ENCODE data around the gene SF3B1. TPM values are rescaled to one million over a fixed set of nuclear protein-coding genes. Genes with fewer than 3 reads are reported as not detected.
"Not testable (repeated sequence)": the region's sequence is repeated elsewhere in the genome, so short reads cannot be mapped to it uniquely, and the experiment has no call there.

SF3B1 gene, protein sequence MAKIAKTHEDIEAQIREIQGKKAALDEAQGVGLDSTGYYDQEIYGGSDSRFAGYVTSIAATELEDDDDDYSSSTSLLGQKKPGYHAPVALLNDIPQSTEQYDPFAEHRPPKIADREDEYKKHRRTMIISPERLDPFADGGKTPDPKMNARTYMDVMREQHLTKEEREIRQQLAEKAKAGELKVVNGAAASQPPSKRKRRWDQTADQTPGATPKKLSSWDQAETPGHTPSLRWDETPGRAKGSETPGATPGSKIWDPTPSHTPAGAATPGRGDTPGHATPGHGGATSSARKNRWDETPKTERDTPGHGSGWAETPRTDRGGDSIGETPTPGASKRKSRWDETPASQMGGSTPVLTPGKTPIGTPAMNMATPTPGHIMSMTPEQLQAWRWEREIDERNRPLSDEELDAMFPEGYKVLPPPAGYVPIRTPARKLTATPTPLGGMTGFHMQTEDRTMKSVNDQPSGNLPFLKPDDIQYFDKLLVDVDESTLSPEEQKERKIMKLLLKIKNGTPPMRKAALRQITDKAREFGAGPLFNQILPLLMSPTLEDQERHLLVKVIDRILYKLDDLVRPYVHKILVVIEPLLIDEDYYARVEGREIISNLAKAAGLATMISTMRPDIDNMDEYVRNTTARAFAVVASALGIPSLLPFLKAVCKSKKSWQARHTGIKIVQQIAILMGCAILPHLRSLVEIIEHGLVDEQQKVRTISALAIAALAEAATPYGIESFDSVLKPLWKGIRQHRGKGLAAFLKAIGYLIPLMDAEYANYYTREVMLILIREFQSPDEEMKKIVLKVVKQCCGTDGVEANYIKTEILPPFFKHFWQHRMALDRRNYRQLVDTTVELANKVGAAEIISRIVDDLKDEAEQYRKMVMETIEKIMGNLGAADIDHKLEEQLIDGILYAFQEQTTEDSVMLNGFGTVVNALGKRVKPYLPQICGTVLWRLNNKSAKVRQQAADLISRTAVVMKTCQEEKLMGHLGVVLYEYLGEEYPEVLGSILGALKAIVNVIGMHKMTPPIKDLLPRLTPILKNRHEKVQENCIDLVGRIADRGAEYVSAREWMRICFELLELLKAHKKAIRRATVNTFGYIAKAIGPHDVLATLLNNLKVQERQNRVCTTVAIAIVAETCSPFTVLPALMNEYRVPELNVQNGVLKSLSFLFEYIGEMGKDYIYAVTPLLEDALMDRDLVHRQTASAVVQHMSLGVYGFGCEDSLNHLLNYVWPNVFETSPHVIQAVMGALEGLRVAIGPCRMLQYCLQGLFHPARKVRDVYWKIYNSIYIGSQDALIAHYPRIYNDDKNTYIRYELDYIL
- total RNA-seq (100 to 1,000 TPM; 702 to 768 TPM), polyA plus RNA-seq (100 to 1,000 TPM; 120 to 131 (median 120) TPM), total RNA-seq (902 to 1,705 (median 1,243) reads per million in 6 experiments)

DNA sequence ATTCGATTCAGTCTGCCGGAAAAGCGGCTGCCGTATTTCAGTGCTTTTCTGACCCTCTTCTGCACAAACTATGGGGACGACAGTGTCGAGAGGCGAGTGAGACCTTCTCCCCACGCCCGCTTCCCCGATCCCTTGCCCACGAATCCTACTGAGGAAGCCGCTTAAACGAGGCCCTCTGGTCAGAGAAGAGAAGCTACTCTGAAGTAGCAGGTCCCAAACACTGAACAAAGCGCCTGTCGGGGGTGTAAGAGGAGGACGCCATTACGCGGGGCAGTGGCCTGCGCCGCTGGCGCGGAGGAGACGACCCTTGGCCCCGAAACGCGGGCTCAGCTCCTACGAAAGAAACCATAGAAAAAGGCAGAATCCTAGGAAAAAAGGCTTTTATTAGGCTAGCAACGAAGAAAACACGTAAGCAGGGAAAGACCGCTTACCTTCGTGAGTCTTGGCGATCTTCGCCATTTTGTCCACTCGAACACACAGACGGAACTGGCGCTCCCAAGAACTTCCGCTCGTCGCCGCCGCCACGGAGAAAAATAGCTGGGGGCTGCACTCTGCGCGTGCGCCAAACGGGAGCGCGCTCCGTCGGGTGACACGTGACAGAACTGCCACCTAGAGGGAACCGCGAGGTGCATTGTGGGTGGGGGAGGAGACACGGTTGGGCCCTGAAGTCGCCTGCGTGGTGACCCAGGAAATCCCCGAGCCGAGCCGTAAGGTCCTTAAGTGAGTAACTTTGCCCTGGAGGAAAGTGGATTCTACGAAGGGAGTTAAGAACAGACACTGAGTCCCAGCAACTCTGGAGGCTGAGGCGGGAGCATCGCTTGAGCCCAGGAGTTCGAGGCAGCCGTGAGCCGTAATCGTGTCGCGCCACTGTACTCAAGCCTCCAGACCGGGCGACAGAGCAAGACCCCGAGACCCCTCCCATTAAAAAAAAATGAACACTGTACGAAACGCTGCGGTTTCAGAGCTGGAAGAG, at the start of gene SF3B1:
Gene SF3B1 (minus strand): TSS at position 488 of the 973 bp plus-strand sequence. CDS start 29 bp downstream, at position 459.
- peak; percentile 92 to 94 for ATAC-seq
- Mint-ChIP-seq H3K27ac (peak within 1 kb of the TSS; percentile 100), H3K27me3 (no peaks in the 10 kb centered on the region)

DNA sequence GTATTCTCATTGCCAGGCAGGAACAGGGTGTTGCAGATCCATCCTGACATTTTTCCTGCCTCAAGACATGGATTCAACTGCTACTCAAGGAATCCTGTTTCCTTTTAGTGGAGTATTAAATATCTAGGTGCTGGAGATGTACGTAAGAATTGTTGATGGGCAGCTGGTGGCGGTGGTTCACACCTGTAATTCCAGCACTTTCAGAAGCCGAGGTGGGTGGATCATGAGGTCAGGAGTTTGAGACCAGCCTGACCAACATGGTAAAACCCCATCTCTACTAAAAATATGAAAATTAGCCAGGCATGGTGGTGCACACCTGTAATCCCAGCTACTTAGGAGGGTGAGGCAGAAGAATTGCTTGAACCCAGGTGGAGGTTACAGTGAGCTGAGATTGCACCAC, 49.4 kb upstream of the SF3B1 start:
- H3K4me3 Mint-ChIP-seq, H3K27me3 Mint-ChIP-seq, DNase-seq, ATAC-seq, H3K4me1 Mint-ChIP-seq: not testable (repeated sequence)
- Mint-ChIP-seq H3K36me3 (peaks cover 6 to 65% (median 54%) of the 10 kb centered on the region in 3 donors), H3K9me3 (peaks cover 0 to 17% (median 4%) of the 10 kb centered on the region in 9 donors), H3K27ac (peak overlapping the region in 3 of 10 donors; percentile 25 to 41 (median 39))
- POLR2A ChIA-PET, result interaction anchor here (0.6 to 1.5 kb wide), 4 partner anchors 16 to 84 kb away, joined by 3 to 11 read pairs (median 4); partner anchors contain the start of genes COQ10B, HSPD1 and HSPE1

More for the DNA sequence above, at the start of gene SF3B1:
- H3K4me3 Mint-ChIP-seq, result peak within 1 kb of the TSS; percentile 92 to 100 (median 99)
- peaks cover 0 to 14% (median 0%) of the 10 kb centered on the region in 3 donors for H3K36me3 Mint-ChIP-seq
- peaks cover 32 to 57% (median 54%) of the 10 kb centered on the region in 4 donors for H3K4me1 Mint-ChIP-seq
- no peaks in the 10 kb centered on the region for H3K9me3 Mint-ChIP-seq
- peak; percentile 96 to 99 (median 99) for DNase-seq
- POLR2A ChIA-PET, result interaction anchor here (0.6 to 9.9 kb wide), 32 partner anchors 9 to 635 kb away, joined by 3 to 187 read pairs (median 3); partner anchors contain the start of genes ANKRD44, COQ10B, GTF3C3 and HSPD1

DNA sequence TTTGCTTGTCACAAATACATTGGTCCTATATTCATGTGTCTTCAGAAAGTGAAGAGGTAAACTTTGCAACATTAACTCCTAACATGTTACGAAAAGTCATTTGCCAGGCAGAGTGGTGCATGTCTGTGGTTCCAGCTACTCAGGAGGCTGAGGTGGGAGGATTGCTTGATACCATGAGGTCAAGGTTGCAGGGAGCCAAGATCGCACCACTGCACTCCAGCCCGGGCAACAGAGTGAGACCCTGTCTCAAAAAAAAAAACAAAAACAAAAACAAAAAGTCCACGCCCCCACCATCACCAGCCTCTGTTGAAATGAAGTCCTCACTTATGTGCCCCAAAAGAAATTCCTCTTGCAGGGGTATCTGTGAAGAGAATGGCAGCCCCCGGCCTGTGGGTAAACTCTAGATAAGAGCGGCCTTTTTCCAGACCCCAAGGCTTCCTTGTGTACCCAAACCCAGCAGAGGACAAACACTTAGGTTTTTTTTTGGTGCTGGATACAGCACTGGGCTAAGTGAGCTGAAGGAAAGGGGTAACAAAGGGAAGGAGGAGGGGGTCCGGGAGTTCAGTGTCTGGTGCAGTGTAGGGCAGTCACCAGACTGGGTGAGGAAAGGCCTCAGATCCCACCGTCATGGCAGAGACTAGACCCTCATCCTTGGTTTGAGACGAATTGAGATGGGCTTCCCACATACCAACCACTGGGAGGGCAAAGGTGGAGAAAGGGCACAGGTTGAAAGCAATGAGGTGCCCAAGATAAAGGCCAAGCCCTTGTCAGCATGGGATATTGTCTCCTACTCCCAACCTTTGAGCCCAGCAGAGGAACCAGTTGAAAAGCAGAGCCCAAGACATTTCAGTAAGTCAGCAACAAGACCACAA, 45.6 kb upstream of the SF3B1 start:
- Mint-ChIP-seq H3K27ac (peak overlapping the region in 4 of 10 donors; percentile 52 to 68 (median 61)), H3K36me3 (peaks cover 6 to 61% (median 49%) of the 10 kb centered on the region in 3 donors), H3K27me3 (no peaks in the 10 kb centered on the region), H3K9me3 (peaks cover 0 to 17% (median 4%) of the 10 kb centered on the region in 9 donors), H3K4me3 (no peak overlapping the region), H3K4me1 (peaks cover 0 to 4% (median under 1%) of the 10 kb centered on the region in 4 donors)
- ATAC-seq (peak in 1 of 2 donors; percentile 15), DNase-seq (no peak)
- POLR2A ChIA-PET, result interaction anchor here (0.6 to 1.2 kb wide), 2 partner anchors 44 to 74 kb away, joined by 3 to 4 read pairs; no protein-coding TSS in a partner anchor

DNA sequence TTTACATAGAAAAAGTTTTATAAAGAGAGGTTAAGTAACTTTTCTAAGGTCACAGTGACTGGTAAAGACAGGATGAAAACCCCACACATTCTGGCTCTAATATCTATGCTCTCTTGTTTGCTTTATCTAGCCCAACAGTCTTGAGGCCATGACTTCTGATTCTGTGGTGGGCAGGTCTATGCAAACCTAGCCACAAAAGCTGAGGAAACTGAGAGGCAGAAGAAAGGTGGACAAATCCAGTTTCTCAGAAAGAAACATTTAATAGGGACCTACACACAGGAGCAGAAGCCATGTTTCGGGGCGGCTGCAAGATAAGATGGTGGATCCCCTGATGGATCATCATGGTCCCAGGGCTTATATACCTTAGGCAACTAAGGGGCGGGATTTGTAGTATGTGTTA, 43.0 kb upstream of the SF3B1 start:
- H3K36me3 Mint-ChIP-seq, result peaks cover 8 to 69% (median 46%) of the 10 kb centered on the region in 3 donors
- H3K9me3 Mint-ChIP-seq, result peaks cover 0 to 5% (median 0%) of the 10 kb centered on the region in 9 donors
- POLR2A ChIA-PET, result interaction anchor here (0.6 kb wide), 1 partner anchor 11 kb away, joined by 3 read pairs; no protein-coding TSS in a partner anchor
- H3K27ac Mint-ChIP-seq, result peak overlapping the region in 2 of 10 donors; percentile 10 to 74
- no peak for ATAC-seq
- DNase-seq, result no peak
- no peaks in the 10 kb centered on the region for H3K27me3 Mint-ChIP-seq
- H3K4me1 Mint-ChIP-seq, result peaks cover 0 to 2% (median under 1%) of the 10 kb centered on the region in 4 donors
- H3K4me3 Mint-ChIP-seq, result no peak overlapping the region

DNA sequence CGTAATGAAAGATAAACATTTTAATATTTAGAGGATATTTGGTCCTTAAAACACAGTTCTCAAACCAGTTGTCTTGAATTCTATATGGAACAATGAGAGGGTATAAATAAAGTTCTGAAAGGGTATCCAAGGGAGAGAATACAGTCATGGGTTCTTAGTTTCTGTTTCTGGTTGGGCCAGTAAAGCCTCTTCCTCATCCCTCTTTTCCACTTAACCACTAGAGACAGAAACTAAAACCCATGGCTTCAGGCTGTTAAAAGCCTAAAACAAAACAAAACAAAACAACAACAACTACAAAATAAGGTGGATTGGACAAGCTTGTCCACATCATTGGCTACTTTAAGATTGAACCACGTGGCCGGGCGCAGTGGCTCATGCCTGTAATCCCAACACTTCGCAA, 37.3 kb upstream of the SF3B1 start:
- no peaks in the 10 kb centered on the region for H3K27me3 Mint-ChIP-seq
- peak overlapping the region in 3 of 10 donors; percentile 61 to 79 (median 78) for H3K27ac Mint-ChIP-seq

DNA sequence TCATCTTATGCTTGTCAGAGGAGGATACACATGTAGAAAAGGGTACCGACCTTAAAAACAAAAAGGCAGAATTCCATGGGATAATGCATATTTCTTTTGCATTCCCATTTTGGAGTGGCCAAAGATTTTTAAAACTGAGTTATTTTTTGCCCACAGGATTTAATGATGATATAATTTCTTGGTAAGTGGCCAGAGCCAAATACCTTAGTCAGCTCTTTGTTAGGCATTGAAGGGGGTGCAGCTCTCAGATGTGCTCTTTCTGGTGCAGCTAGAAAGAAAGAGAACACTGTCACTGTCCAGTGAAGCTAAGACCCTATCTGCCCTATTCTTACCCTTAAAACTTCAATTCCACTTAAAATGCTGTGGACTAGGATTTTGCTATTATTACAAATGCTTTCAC, 29.3 kb upstream of the SF3B1 start:
- peaks cover 0 to 91% (median 26%) of the 10 kb centered on the region in 3 donors for H3K36me3 Mint-ChIP-seq
- H3K9me3 Mint-ChIP-seq, result no peaks in the 10 kb centered on the region
- peaks cover 6 to 22% (median 10%) of the 10 kb centered on the region in 4 donors for H3K4me1 Mint-ChIP-seq
- POLR2A ChIA-PET, result interaction anchor here (1.1 kb wide), 1 partner anchor 34 kb away, joined by 3 read pairs; no protein-coding TSS in a partner anchor
- no peak for ATAC-seq
- H3K4me3 Mint-ChIP-seq, result no peak overlapping the region
- H3K27ac Mint-ChIP-seq, result peak overlapping the region in 2 of 10 donors; percentile 61 to 70
- no peaks in the 10 kb centered on the region for H3K27me3 Mint-ChIP-seq
- no peak for DNase-seq

More for the DNA sequence above, 37.3 kb upstream of the SF3B1 start:
- POLR2A ChIA-PET, result interaction anchor here (0.7 kb wide), 1 partner anchor 155 kb away, joined by 4 read pairs; no protein-coding TSS in a partner anchor
- Mint-ChIP-seq H3K4me1 (peaks cover 0 to 4% (median 2%) of the 10 kb centered on the region in 4 donors), H3K9me3 (no peaks in the 10 kb centered on the region), H3K36me3 (peaks cover 4 to 86% (median 31%) of the 10 kb centered on the region in 3 donors), H3K4me3 (no peak overlapping the region)
- no peak for ATAC-seq
- DNase-seq, result no peak

DNA sequence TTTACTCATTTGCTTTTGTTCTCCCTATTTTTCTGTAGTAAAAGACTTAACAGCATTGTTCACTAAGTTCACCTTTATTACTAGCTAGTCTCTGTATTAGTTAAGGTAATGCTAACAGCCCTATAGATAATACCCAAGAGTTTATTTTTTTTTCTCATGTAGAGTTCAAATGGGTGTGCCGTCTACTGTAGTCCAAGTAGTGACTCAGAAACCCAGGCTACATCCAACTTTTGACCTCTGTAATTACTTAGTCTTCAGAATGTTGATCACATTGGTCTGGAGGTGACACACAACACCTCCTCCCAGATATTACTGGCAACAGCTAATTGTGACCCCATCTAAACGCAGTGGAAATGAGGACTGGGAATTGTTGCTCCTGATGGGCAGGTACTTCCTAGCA, 26.2 kb upstream of the SF3B1 start:
- POLR2A ChIA-PET, result interaction anchor here (0.5 kb wide), 1 partner anchor 49 kb away, joined by 10 read pairs; no protein-coding TSS in a partner anchor
- peaks cover 0 to 77% (median 15%) of the 10 kb centered on the region in 3 donors for H3K36me3 Mint-ChIP-seq
- peak overlapping the region in 1 of 10 donors; percentile 53 for H3K27ac Mint-ChIP-seq
- ATAC-seq (no peak), DNase-seq (no peak)
- no peak overlapping the region for H3K4me3 Mint-ChIP-seq
- no peaks in the 10 kb centered on the region for H3K27me3 Mint-ChIP-seq
- H3K4me1 Mint-ChIP-seq, result peaks cover 11 to 42% (median 31%) of the 10 kb centered on the region in 4 donors
- no peaks in the 10 kb centered on the region for H3K9me3 Mint-ChIP-seq

DNA sequence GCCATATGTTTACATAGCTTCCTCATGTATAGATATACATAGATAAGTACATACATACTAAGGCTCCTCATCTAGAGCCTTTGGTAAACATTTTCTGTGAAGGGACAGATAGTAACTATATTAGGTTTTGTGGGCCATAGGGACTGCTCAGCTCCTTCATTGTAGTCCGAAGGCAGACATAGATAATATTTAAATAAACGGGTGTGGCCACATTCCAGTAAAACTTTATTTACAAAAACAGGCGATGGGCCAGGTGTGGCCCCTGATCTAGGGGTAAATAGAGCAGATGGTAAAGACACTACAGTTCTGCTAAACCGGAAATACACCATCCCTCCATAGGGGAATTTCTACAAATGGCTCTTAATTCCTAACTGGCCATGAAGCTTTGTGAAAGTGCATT, 25.8 kb upstream of the SF3B1 start:
- H3K4me3 Mint-ChIP-seq, result no peak overlapping the region
- POLR2A ChIA-PET, result interaction anchor here (0.5 kb wide), 1 partner anchor 48 kb away, joined by 10 read pairs; no protein-coding TSS in a partner anchor
- H3K36me3 Mint-ChIP-seq, result peaks cover 0 to 72% (median 15%) of the 10 kb centered on the region in 3 donors
- peaks cover 13 to 45% (median 34%) of the 10 kb centered on the region in 4 donors for H3K4me1 Mint-ChIP-seq
- no peaks in the 10 kb centered on the region for H3K27me3 Mint-ChIP-seq
- H3K9me3 Mint-ChIP-seq, result no peaks in the 10 kb centered on the region
- H3K27ac Mint-ChIP-seq, result peak overlapping the region in 2 of 10 donors; percentile 45 to 53
- DNase-seq (no peak), ATAC-seq (no peak)

DNA sequence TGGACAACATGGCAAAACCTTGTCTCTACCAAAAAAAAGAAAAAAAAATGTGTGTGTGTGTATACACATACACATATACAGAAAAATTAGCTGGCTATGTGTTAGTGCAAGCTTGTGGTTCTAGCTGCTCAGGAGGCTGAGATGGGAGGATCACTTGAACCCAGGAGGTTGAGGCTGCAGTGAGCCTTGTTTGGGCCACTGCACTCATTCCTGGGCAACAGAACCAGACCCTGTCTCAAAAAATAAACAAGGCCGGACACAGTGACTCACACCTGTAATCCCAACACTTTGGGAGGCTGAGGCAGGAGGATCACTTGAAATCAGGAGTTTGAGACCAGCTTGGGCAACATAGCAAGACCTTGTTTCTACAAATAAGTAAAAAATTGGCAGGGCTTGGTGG, 20.6 kb upstream of the SF3B1 start:
- Mint-ChIP-seq H3K4me3 (peak overlapping the region; percentile 27 to 100 (median 52)), H3K27me3 (no peaks in the 10 kb centered on the region), H3K36me3 (peaks cover 0 to 25% (median 7%) of the 10 kb centered on the region in 3 donors), H3K9me3 (no peaks in the 10 kb centered on the region), H3K27ac (peak overlapping the region in 7 of 10 donors; percentile 17 to 70 (median 49)), H3K4me1 (peaks cover 27 to 69% (median 58%) of the 10 kb centered on the region in 4 donors)
- DNase-seq (no peak), ATAC-seq (no peak)
- POLR2A ChIA-PET, result interaction anchor here (0.6 to 8.3 kb wide), 4 partner anchors 12 to 45 kb away, joined by 3 to 187 read pairs (median 4); partner anchors contain the start of genes HSPD1, HSPE1 and SF3B1

All from naive thymus-derived CD8-positive, alpha-beta T cell (primary cell).